Stimulated activated CD8-positive, alpha-beta memory T cell treated with anti-CD3 and anti-CD28 coated beads, Interleukin-7, amount 100 ng/mL, for 24 hours (primary cell): ENCODE data around the gene ART4.

Experiments
- DNase-seq: peaks from one replicate; pipeline ENCODE4 v3.0.0-alpha.2; 2020; ENCODE audit warnings: low read depth

The ART4 gene

GRCh38 chr12:14810167-14810952 is 33.0 kb downstream of the ART4 start:
- DNase-seq = no peak

GRCh38 chr12:14803830-14804160 is 39.5 kb downstream of the ART4 start:
- no peak for DNase-seq

GRCh38 chr12:14803011-14803829 is 40.1 kb downstream of the ART4 start, which contains the start of the genes C12orf60 and WBP11:
Gene C12orf60 (plus strand): TSS chr12:14803670. CDS start chr12:14822936, 19,266 bp downstream.
Gene WBP11 (minus strand): TSS chr12:14803478. CDS start chr12:14801383, 2,095 bp downstream.
- peak; percentile 68 for DNase-seq

DNA sequence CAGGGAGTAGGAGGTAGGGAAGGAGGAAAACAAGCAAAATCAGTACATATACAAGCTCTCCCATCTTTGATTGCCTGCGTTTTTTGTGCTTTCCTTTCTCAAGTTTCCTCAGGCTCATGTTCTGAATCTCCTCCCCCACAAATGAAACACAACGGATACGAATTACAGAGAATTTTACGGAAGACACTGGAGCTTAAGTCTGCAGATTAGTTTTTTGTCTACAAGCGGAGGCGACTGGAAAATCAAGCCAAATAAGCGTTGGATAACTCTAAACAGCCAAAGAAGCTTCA is 40.7 kb downstream of the ART4 start:
- DNase-seq = no peak

GRCh38 chr12:14802247-14802646 is 41.1 kb downstream of the ART4 start:
- no peak for DNase-seq

DNA sequence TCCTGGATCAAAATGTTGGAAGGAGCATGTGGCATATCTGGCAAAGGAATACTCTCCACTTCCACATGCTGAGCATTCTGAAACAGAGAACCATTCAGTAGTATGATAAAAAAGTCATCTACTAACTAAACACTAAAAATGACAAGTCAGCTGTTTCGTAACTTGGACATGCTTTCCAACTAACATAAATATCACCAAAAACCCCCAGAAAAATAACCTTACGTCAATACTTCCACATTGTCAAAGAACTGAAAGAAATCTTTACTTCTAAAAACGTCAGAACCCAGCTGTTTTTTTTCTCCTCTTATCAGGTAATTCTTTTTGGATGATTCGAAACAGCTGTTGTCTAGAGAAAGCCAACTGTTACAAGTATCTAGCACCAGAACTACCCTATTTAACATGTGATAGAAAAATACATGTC is 48.3 kb downstream of the ART4 start:
- DNase-seq = no peak

DNA sequence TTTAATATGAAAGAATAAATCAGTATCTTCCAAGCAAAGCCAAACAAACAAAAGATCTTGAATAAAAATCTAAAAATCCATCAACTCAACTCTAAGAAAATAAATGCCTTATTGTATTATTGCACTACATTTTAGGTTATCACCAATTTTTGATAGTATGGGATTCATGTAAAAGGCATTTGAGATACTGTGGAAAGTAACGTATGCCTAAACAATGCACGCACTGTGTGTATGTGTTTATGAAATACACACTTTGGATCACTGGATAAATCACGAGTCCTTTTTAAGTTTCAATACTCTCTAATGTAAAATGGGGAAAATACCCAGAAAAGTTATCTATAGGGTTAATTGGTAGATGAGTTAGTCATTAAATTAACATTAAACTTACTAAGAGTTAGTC is 57.8 kb downstream of the ART4 start:
- no peak for DNase-seq

DNA sequence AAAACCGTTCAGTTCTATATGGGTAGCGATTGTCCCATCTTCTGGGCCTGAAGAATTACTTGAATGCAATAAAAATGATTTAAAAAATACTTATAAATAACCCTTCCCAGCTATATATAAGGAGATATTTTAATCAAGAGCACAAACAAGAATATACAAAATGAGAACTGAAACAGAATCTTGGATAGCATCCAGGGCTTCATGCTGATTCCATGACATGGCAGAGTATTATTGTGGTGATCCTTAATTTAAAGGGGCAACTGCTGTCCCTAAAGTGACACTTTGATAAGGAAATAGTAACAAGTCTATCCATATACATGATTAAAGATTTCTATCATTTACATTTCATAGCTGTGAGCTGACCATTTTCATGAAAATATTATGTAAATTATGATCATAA is 58.9 kb downstream of the ART4 start:
- DNase-seq = no peak

DNA sequence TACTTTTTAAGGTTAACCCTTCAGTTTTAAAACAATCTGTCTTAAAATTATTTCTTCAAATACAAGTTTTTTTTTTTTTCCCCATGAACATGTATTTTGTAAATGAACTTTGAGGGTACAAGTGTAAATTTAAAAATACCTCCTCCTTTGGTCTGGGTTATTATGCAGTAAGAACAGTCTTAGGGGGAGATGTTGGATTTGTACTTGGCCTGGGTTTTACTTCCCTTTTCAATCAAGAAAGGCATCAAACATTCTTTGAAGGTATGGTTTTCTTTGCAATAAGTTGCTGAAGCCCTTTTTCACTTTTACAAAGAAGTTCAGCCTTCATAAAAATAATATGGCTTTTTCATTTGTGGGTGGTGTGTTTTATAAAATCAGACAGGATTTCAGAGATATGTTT is 60.6 kb downstream of the ART4 start:
- no peak for DNase-seq

GRCh38 chr12:14781563-14781962 is 61.8 kb downstream of the ART4 start:
- no peak for DNase-seq

DNA sequence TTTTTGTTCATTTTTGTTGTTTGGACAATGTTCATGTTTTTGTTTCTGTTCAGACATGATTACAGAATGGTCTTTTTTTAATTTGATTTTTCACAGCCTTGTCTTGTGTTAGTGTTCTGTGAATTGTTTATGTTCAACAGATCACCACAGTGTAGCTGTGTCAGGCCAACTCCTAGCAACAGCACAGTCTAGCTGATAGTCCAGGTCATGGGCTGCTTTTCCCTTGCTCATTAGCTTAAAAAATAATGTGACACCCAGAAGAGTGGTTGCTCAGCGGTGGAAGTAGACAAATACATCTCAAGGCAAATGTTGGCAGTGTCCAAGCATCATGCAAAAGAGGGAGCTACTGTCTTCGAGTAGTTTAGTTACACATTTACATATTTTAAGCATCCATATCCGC is 62.5 kb downstream of the ART4 start:
- DNase-seq = no peak

DNA sequence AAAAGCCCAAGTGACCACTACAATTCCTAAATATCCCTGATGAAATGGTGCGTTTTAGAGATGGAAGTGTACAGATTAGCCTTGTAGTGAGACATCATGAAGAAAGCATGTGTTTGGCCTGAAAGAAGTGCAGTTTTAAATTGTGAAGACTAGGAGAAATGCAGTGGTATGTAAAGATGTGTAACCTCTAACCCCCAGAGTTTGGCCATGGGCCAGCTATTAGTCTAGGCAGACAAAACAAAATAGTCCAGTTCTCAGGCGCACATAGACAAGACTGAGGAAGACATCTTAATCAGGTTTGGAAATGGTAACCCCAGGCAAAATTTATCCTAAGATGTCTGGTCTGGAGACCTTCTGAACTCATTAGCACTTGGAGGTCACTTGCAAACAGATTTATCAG is 63.5 kb downstream of the ART4 start:
- DNase-seq = no peak

- no peak for DNase-seq
Measured at GRCh38 chr12:14777271-14777670, 66.1 kb downstream of the ART4 start.

- no peak for DNase-seq
Measured at GRCh38 chr12:14776236-14776961, 66.9 kb downstream of the ART4 start.

DNA sequence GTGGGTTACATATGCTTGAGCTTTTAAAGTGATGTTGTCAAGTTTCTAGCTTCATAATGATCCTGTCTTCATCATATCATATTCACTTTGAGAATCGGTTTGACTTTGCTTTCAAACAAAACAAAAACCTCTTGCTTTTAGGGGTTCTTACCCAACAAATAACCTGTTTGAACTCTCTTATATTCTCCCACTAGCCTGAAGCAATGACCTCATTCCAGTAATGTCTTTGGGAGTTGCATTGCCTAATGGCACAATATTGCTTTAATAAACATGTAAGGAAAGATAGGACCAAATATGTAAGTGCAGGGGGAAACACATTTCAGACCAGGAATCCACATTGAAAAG is 67.7 kb downstream of the ART4 start:
- no peak for DNase-seq
